GM21737 (cell line): Measurements from ENCODE around the gene CACNA1D.

Experiments used
- ATAC-seq: cut with Tn5 transposase; IDR thresholded peaks from one replicate; pipeline ENCODE4 v1.9.1; 2021; ENCODE audit warnings: mild to moderate bottlenecking, moderate library complexity; ENCODE audit not compliant: unreplicated experiment

Gene CACNA1D

GRCh38 chr3:53495146-53495519, 722 bp downstream of the CACNA1D start:
- no peak for ATAC-seq

GRCh38 chr3:53495520-53496391, 1.3 kb downstream of the CACNA1D start:
- ATAC-seq, result no peak

GRCh38 chr3:53496392-53496670, 1.9 kb downstream of the CACNA1D start:
- no peak for ATAC-seq

- no peak for ATAC-seq
Measured at GRCh38 chr3:53496984-53497383, 2.6 kb downstream of the CACNA1D start.

- no peak for ATAC-seq
Measured at GRCh38 chr3:53498806-53499641, 4.6 kb downstream of the CACNA1D start.

GRCh38 chr3:53500165-53500777, 5.9 kb downstream of the CACNA1D start:
- ATAC-seq, result no peak

- no peak for ATAC-seq
Measured at GRCh38 chr3:53501178-53501577, 6.8 kb downstream of the CACNA1D start.

GRCh38 chr3:53502737-53503136, 8.3 kb downstream of the CACNA1D start:
- no peak for ATAC-seq

GRCh38 chr3:53503195-53503594, 8.8 kb downstream of the CACNA1D start:
- ATAC-seq, result no peak

- ATAC-seq, result no peak
Measured at GRCh38 chr3:53506110-53506762, 11.8 kb downstream of the CACNA1D start.

- ATAC-seq, result no peak
Measured at GRCh38 chr3:53506763-53507145, 12.3 kb downstream of the CACNA1D start.

- ATAC-seq, result no peak
Measured at GRCh38 chr3:53509494-53509893, 15.1 kb downstream of the CACNA1D start.

GRCh38 chr3:53510508-53510907, 16.1 kb downstream of the CACNA1D start:
- ATAC-seq, result no peak

- no peak for ATAC-seq
Measured at GRCh38 chr3:53511246-53511645, 16.8 kb downstream of the CACNA1D start.

- ATAC-seq, result no peak
Measured at GRCh38 chr3:53513556-53514190, 19.3 kb downstream of the CACNA1D start.

- ATAC-seq, result no peak
Measured at GRCh38 chr3:53516339-53516738, 21.9 kb downstream of the CACNA1D start.

- ATAC-seq, result no peak
Measured at GRCh38 chr3:53518495-53518981, 24.1 kb downstream of the CACNA1D start.

- ATAC-seq, result no peak
Measured at GRCh38 chr3:53519065-53519709, 24.8 kb downstream of the CACNA1D start.

GRCh38 chr3:53523346-53523745, 28.9 kb downstream of the CACNA1D start:
- ATAC-seq, result no peak

GRCh38 chr3:53524566-53524965, 30.2 kb downstream of the CACNA1D start:
- no peak for ATAC-seq
